ENCODE data around the gene RYR3.

DNA sequence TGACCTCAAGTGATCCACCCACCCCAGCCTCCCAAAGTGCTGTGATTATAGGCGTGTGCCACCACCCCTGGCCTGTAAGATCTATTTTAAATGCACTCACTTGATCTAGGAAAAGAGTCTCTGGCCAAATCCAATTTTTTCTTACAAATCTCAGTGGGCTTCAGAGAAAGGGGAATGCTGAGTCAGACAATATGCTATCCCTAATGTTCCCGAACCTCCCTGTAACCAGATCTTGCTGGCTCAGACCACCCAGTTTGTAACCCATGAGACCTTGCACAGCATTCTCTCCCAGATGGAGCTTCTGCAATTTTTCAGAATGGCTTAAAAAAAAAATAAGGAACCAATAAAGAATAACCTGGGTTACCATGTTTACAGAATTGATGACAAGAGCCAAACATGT, 205.8 kb downstream of the RYR3 start:
- TF ChIP-seq, protein P1, sequence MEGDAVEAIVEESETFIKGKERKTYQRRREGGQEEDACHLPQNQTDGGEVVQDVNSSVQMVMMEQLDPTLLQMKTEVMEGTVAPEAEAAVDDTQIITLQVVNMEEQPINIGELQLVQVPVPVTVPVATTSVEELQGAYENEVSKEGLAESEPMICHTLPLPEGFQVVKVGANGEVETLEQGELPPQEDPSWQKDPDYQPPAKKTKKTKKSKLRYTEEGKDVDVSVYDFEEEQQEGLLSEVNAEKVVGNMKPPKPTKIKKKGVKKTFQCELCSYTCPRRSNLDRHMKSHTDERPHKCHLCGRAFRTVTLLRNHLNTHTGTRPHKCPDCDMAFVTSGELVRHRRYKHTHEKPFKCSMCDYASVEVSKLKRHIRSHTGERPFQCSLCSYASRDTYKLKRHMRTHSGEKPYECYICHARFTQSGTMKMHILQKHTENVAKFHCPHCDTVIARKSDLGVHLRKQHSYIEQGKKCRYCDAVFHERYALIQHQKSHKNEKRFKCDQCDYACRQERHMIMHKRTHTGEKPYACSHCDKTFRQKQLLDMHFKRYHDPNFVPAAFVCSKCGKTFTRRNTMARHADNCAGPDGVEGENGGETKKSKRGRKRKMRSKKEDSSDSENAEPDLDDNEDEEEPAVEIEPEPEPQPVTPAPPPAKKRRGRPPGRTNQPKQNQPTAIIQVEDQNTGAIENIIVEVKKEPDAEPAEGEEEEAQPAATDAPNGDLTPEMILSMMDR (IDR thresholded peaks at IDR 0.05; ENCODE audit: low read depth, low read length, poor library complexity, severe bottlenecking), result no peak
- TF ChIP-seq EZH2phosphoT487 (IDR thresholded peaks at IDR 0.05; ENCODE audit: borderline replicate concordance, low read length), result no peak

Measured in DOHH2 (cell line).